Large intestine (tissue), 3 donors: Measurements from ENCODE around the gene DERL3. TPM values are rescaled to one million over a fixed set of nuclear protein-coding genes. Genes with fewer than 3 reads are reported as not detected.

Source experiments
- DNase-seq, 2 donors: peaks; one replicate each; pipeline versions ENCODE4 v3.0.0 to v3.0.0-alpha.2; 2013
- H3K27ac ChIP-seq: one replicate; pipeline ENCODE4 v1.5.1; 2013; ENCODE audit warnings: low read length
- H3K27me3 ChIP-seq: 2 replicates; pipeline ENCODE4 v1.6.1; 2013; ENCODE audit warnings: low read length; ENCODE audit not compliant: control insufficient read depth, insufficient read depth
- H3K36me3 ChIP-seq: 2 replicates; pipeline ENCODE4 v1.6.1; 2013; ENCODE audit warnings: low read length; ENCODE audit not compliant: control insufficient read depth, insufficient read depth
- H3K4me1 ChIP-seq: one replicate; pipeline ENCODE4 v1.6.1; 2013; ENCODE audit warnings: low read length; ENCODE audit not compliant: control insufficient read depth, insufficient read depth
- H3K4me3 ChIP-seq: one replicate; pipeline ENCODE4 v1.5.1; 2013; ENCODE audit warnings: low read length
- H3K9me3 ChIP-seq: one replicate; pipeline ENCODE4 v1.6.1; 2013; ENCODE audit warnings: mild to moderate bottlenecking, low read depth, low read length, moderate library complexity; ENCODE audit not compliant: control insufficient read depth
- WGBS: methylation state at CpG from one replicate; pipeline ENCODE4 v1.1.5; 2013; ENCODE audit warnings: low lambda C conversion rate; ENCODE audit not compliant: insufficient coverage; 5-methylcytosine and 5-hydroxymethylcytosine counted together
- polyA plus RNA-seq: library from polyadenylated mRNA; unstranded; fragments of 120-200 nt; gene quantifications from one replicate; pipeline ENCODE4 v1.2.1, GENCODE V29; 2013

DERL3 gene
- polyA plus RNA-seq, 1 donor: 4.8 TPM

DNA sequence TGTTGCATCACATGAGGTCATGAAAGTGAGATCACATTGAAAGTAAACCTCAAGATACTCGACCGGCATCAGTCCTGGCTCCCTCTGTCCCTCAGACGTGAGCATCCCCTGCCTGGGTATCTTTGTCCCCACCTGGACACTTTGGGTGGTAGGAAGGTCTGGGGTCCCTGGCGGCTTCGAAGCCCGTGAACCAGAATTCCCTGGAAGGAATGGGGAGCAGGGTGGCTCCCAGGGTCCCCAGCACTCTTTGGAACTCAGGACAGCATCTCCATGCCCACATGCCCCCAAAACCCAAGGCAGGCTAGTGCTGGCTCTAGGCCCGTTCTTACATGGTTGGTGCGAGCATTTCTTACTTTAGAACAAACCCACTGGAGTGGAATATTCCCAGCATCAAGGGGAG, 7.5 kb downstream of the DERL3 start:
- no CpG with 5 or more reads among the region's 8 CpGs for WGBS
- no peak overlapping the region for H3K4me3 ChIP-seq
- H3K27ac ChIP-seq: no peak overlapping the region
- H3K27me3 ChIP-seq: no peaks in the 10 kb centered on the region
- no peak for DNase-seq
- no peaks in the 10 kb centered on the region for H3K4me1 ChIP-seq
- H3K9me3 ChIP-seq: no peaks in the 10 kb centered on the region
- H3K36me3 ChIP-seq: peaks cover 81% of the 10 kb centered on the region

DNA sequence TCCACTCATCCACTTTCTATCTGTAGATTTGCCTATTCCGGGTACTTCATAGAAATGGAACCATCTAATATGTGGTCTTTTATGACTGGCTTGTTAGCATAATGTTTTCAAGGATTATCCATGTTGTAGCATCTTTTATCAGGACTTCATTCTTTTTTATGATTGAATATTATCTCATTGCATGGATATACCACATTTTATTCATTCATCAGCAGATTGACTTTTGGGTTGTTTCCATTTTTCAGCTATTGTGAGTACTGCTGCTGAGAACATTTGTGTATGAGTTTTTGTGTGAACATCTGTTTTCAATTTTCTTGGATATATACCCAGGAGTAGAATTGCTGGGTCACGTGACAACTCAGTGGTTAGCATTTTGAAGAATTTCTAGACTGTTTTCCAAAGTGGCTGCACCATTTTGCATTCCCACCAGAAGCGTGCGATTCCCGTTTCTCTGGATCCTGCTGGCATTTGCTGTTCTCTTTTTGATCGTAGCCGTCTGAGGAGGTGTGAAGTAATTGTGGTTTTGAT, 8.9 kb downstream of the DERL3 start:
- Histone ChIP-seq H3K36me3 (peaks cover 81% of the 10 kb centered on the region), H3K4me1 (no peaks in the 10 kb centered on the region), H3K27me3 (no peaks in the 10 kb centered on the region), H3K4me3 (no peak overlapping the region), H3K9me3 (no peaks in the 10 kb centered on the region), H3K27ac (no peak overlapping the region)
- no peak for DNase-seq
- WGBS: 87% methylated on average over 5 of the region's 7 CpGs

DNA sequence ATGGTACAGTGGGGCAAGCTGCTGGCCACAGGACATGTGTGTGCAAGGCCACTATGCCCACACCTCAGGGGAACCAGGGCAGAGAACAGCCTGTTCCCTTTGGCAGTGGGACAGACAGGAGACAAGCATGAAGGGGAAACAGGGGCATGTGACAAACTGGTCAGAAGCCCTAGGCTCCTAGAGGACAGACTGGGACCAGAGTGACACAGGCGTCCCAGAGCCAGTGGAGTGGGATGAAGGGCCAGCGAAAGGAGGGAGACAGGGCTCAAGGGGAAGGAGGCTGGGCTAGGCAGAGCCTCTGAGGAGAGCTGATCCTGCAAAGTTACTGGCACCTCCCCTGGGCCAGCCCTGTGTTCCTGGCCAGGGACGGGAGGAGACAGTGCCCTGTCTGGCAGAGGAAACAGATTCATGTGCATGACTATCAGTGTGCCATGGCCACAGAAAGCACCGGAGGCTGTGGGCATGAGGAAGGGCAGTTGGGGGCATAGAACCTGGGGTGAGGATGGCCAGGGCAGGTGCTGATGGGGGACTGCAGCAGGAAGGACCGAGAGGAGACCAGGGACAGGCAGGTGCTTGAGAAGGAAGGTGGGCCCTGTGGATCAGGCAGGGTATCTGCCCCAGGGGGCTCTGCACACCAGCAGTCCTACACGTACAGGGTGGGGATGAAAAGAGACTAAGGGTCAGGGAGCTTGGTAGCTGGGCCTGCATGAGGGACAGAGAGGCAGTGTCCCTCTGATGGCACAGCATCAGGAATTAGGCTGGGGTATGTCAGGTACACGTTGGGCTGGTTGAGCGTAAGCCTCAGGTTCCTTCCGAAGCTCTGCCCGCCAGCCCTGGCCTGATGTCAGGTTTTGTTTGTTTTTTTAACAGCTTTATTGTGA, 9.8 kb downstream of the DERL3 start:
- peaks cover 83% of the 10 kb centered on the region for H3K36me3 ChIP-seq

DNA sequence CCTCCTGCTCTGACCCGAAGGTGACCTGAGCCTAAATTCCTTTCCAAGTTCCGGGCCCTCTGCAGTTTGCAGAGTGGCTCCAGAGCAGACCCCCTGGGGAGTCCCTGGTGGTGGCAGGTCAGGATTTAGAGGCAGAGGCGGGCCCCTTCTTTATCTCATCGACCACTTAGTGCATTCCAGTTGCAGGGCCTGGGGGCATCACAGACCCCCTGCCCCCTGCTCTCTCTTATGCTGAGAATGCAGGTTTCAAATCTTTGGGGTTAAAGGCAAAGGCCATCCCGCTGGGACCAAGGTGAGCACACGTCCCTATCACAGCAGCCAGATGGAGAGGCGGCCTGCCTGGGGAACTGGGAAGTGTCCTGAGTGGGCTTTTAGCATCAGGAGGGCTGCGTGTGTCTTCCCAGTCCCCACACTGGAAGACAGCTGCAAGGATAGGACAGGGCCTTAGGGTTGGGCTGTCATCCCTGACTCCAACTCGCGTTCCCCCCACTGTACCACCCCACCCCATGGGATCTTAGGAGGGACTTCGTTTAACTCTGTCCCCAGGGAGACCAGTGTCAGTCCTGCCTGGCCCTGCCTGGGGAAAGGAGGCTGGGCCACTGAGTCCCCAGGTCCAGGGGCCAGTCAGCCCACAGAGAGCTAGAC, 11.3 kb downstream of the DERL3 start:
- WGBS: no CpG with 5 or more reads among the region's 11 CpGs
- DNase-seq: no peak
- no peak overlapping the region for H3K4me3 ChIP-seq
- H3K27me3 ChIP-seq: no peaks in the 10 kb centered on the region
- no peak overlapping the region for H3K27ac ChIP-seq
- H3K4me1 ChIP-seq: no peaks in the 10 kb centered on the region
- no peaks in the 10 kb centered on the region for H3K9me3 ChIP-seq
- H3K36me3 ChIP-seq: peaks cover 83% of the 10 kb centered on the region

More for the DNA sequence above, 9.8 kb downstream of the DERL3 start:
- Histone ChIP-seq H3K4me3 (no peak overlapping the region), H3K27me3 (no peaks in the 10 kb centered on the region), H3K9me3 (no peaks in the 10 kb centered on the region), H3K27ac (no peak overlapping the region), H3K4me1 (no peaks in the 10 kb centered on the region)
- DNase-seq: no peak
- 82% methylated on average over 4 of the region's 10 CpGs for WGBS

DNA sequence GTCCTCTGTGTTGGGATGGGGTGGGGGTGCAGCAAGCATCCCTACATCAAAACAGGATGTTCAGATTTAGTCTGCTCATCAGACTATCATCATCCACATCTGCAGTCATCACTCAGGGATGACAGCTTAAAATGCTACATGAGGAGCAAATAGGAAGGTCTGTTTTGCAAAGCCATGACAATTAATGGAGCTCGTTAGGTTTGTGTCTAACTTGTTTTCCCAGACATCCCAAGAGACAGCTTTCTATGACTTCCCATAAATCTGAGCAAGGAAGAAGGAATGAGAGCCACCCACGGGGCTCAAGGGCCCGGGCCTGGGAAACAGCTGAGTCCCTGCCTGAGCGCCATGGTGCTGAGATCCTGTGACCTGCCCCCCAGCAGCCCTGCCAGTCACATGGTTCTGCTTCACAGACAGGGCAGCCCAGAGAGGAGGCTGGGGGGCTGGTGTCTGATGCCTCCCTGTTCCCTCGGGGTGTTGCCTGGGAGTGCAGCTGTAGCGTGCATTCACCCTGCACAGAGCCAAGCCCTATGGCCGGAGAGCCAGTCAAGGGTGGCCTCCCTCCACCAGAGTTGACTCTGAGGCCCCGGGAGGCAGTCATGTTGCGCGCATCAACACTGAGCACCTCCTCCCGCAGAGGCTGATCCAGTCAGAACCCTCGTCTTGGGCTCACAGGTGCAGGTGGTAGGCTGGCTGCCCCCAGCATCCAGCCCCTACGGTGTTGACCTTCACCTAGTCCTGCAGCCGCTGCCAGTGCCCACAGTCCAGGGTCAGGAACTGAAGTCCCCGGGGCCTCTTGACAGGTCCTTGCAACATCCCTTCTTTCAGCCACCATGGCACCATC, 12.1 kb downstream of the DERL3 start:
- no CpG with 5 or more reads among the region's 15 CpGs for WGBS
- no peak for DNase-seq
- Histone ChIP-seq H3K36me3 (peaks cover 83% of the 10 kb centered on the region), H3K4me1 (no peaks in the 10 kb centered on the region), H3K27me3 (no peaks in the 10 kb centered on the region), H3K27ac (no peak overlapping the region), H3K4me3 (no peak overlapping the region), H3K9me3 (no peaks in the 10 kb centered on the region)

DNA sequence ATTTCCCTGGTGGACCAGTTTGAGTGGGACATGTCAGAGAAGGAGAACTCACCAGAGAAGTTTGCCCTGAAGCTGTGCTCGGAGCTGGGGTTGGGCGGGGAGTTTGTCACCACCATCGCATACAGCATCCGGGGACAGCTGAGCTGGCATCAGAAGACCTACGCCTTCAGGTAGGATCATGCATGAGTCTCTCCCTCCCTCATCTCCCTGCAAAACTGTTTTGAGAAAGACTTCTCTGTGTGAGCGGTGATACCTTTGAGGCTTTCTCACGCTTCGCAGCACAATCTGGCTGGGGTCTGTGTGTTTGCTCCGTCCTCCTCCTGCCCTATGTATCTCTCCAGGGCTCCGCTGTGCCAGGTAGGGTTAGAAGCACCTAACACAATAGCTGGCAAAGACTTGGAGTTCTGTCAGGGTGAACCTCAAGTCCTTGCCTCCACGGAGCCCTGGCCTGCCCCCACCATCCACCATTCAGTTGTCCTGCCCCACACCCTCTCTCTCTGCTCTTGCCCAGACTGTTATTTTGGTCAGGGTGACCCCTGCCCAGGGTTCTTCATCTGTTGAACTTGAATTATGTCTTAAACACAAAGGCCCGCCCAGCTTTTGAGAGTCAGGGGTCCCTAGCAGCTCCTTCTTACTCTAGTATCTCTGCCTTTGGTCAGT, 13.4 kb downstream of the DERL3 start:
- no peak for DNase-seq
- H3K9me3 ChIP-seq: no peaks in the 10 kb centered on the region
- WGBS: no CpG with 5 or more reads among the region's 12 CpGs
- no peaks in the 10 kb centered on the region for H3K27me3 ChIP-seq
- no peaks in the 10 kb centered on the region for H3K4me1 ChIP-seq
- H3K27ac ChIP-seq: no peak overlapping the region
- no peak overlapping the region for H3K4me3 ChIP-seq
- peaks cover 83% of the 10 kb centered on the region for H3K36me3 ChIP-seq

DNA sequence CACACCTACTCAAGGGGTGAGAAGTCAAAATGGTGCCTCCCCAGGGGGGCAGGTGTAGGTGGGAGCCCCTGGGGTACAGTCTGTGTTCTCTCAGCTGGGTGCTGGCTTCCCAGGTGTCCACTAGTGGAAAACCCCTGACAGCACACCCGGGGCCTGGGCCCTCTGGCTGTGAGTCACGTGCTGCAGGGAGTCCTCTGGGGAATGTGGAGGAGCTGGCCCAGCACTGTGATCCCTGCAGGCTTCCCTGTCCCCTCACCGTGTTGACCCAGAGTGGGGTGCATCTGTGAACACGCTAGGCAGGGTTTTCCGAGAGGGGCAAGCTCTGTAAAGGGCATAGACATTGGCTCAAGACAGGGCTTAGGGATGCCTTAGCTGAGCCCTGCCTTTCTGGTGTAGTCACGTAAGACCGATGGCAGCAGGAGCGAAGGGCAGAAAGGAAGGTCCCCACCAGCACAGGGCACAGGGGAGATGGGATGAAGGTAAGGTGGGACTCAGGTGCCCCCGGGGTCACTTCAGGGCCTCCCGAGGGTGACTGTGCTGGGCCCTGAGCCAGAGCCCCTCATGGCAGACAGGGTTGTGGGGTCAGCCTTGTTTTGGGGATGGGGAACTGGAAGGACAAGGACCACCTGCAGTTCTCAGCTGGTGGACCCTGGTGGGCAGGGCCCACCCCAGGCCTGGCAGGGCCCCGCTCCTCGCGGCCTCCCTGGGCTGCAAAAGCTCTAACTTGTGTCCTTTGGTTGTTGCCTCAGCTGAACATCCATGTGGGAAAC, 14.1 kb downstream of the DERL3 start:
- H3K4me3 ChIP-seq: no peak overlapping the region
- DNase-seq: no peak
- H3K27ac ChIP-seq: no peak overlapping the region
- no CpG with 5 or more reads among the region's 13 CpGs for WGBS
- peaks cover 87% of the 10 kb centered on the region for H3K36me3 ChIP-seq
- no peaks in the 10 kb centered on the region for H3K27me3 ChIP-seq
- H3K9me3 ChIP-seq: no peaks in the 10 kb centered on the region
- no peaks in the 10 kb centered on the region for H3K4me1 ChIP-seq

DNA sequence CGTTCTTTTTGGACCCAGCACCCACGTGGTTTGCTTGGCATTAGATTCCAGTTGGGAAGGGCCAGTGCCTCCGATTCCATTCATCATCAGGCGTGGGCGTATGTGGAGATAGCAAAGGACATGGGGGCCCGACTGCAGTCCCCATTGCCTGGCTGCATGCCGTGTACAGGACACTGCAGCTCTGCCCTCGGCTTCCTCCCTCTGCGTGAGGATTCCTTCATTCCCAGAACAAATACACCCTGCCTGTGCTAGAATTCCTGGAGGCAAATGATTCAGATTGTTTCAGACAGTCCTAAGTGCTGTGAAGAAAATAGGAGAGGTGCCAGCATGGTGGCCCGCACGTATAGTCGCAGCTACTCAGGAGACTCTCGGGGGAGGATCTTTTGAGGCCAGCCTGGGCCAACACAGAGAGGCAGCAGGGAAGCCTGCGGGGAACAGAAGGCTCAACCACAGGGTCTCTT, 15.4 kb downstream of the DERL3 start:
- H3K36me3 ChIP-seq: peaks cover 85% of the 10 kb centered on the region
- 80% methylated on average over 1 of the region's 14 CpGs for WGBS

DNA sequence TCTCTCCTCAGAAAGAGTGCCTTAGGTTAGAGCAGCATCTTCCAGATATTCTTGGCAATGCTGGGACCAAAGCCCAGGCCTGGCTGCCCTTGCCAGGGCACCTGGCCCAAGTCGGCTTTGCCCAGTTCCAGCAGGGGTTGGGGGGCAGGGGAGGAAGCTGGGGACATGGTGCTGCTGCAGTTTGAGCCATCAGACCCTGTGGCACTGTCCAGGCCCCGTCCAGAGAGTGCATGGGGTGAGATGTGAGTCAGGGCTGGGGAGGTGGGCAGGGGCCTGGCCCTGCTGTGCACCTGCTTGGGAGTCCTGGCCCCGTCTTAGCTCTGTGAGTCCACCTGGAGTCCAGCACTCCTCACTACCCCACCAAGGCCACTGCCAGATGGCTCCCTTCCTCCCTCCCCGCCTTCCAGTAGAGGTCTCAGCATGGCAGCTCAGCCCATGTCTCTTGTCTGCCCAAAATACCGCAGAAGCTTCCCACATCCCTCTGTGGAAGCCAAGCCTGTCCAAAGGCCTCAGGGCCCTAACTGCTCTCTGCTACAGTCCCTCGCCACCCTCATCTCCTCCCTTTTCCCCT, 16.6 kb downstream of the DERL3 start:
- WGBS: 100% methylated on average over 1 of the region's 6 CpGs
- no peaks in the 10 kb centered on the region for H3K4me1 ChIP-seq
- peaks cover 89% of the 10 kb centered on the region for H3K36me3 ChIP-seq
- no peak overlapping the region for H3K4me3 ChIP-seq
- H3K9me3 ChIP-seq: no peaks in the 10 kb centered on the region
- H3K27me3 ChIP-seq: no peaks in the 10 kb centered on the region
- no peak for DNase-seq
- H3K27ac ChIP-seq: no peak overlapping the region

More for the DNA sequence above, 15.4 kb downstream of the DERL3 start:
- no peaks in the 10 kb centered on the region for H3K9me3 ChIP-seq
- no peak overlapping the region for H3K27ac ChIP-seq
- no peaks in the 10 kb centered on the region for H3K4me1 ChIP-seq
- no peak for DNase-seq
- no peaks in the 10 kb centered on the region for H3K27me3 ChIP-seq
- no peak overlapping the region for H3K4me3 ChIP-seq
